ENCODE results near the gene FAM170B. TPM values are rescaled to one million over a fixed set of nuclear protein-coding genes. Genes with fewer than 3 reads are reported as not detected.

Gene FAM170B
- total and polyA plus RNA-seq, 2 of the 4 experiments (the other 2 are of a cell fraction) = not detected

- Histone ChIP-seq H3K4ac (ENCODE audit: low read depth, low read length) (0 out of 2 replicates have a peak overlapping the region, but pooled peaks have one; percentile 53), H3K18ac (ENCODE audit: low read depth, low read length) (no peak overlapping the region), H2AK9ac (replicated peaks; ENCODE audit: low read depth, low read length, poor library complexity) (no peak overlapping the region), H3K4me3 (ENCODE audit: insufficient read depth, low read depth, low read length) (no peak overlapping the region), H4K8ac (ENCODE audit: low read depth in 2 of 2, low read length in 2 of 2) (peak overlapping the region in 1 of 2 experiments; percentile 1; a peak in 1 of 4 replicates), H3K27ac (ENCODE audit: insufficient read depth, low read length) (no peak overlapping the region), H3K4me1 (ENCODE audit: control insufficient read depth, insufficient read depth, low read length) (peaks cover 10% of the 10 kb centered on the region), H3K14ac (replicated peaks; ENCODE audit: low read depth, low read length) (peak overlapping the region; percentile 23), H2BK15ac (ENCODE audit: low read depth, low read length) (peak overlapping the region; percentile 78; the same call in 2 of the 3 replicates), H3K9me3 (ENCODE audit: control insufficient read depth, insufficient read depth, low read length) (no peaks in the 10 kb centered on the region), H4K5ac (ENCODE audit: low read depth, low read length) (no peak overlapping the region), H3K9ac (ENCODE audit: low read depth, low read length) (no peak overlapping the region), H2AFZ (replicated peaks; ENCODE audit: low read length, poor library complexity) (no peak overlapping the region), H2BK120ac (ENCODE audit: low read depth, low read length) (0 out of 2 replicates have a peak overlapping the region, but pooled peaks have one; percentile 22), H3K79me1 (ENCODE audit: low read depth in 1 of 2, low read length in 2 of 2) (no peaks in the 10 kb centered on the region), H2BK5ac (ENCODE audit: low read depth, low read length, poor library complexity, severe bottlenecking) (no peak overlapping the region), H3K27me3 (ENCODE audit: control insufficient read depth, insufficient read depth, low read length) (no peaks in the 10 kb centered on the region), H2AK5ac (ENCODE audit: low read depth, low read length) (peak overlapping the region; percentile 7; the same call in 1 of the 2 replicates), H3K56ac (ENCODE audit: extremely low read depth, insufficient read depth, low read length) (no peak overlapping the region), H4K20me1 (ENCODE audit: insufficient read depth, low read length) (no peaks in the 10 kb centered on the region), H2BK20ac (ENCODE audit: low read depth, low read length) (peak overlapping the region; percentile 6; the same call in 1 of the 2 replicates), H3K36me3 (ENCODE audit: control insufficient read depth, insufficient read depth, low read length) (no peaks in the 10 kb centered on the region), H3K9me1 (ENCODE audit: insufficient read depth, low read length) (peaks cover 21% of the 10 kb centered on the region), H4K91ac (ENCODE audit: insufficient read depth, low read depth, low read length) (no peak overlapping the region), H3K4me2 (ENCODE audit: low read depth, low read length) (no peak overlapping the region), H3K23ac (ENCODE audit: low read depth, low read length) (no peak overlapping the region)
- no peak for DNase-seq
- in situ Hi-C loops (cut with MboI; ENCODE audit: low sequenced_read_pairs) (no loop called here), intact Hi-C loops (cut with micrococcal nuclease) (no loop called here), dilution Hi-C loops (cut with HindIII; ENCODE audit: low sequenced_read_pairs, unreplicated experiment) (no loop called here)
- POLR2A ChIA-PET (ENCODE audit: unreplicated experiment) = no interaction called here
- no peak for ATAC-seq (ENCODE audit: low read depth)
- whole genome bisulfite sequencing, 2 experiments (ENCODE audit: extremely low coverage in 2 of 2, insufficient read length in 1 of 2) = no CpG with 5 or more reads among the region's 3 CpGs
- no peak for TF ChIP-seq ELK1 (IDR thresholded peaks at IDR 0.05; ENCODE audit: borderline replicate concordance, low read depth, low read length)
- no peak for TF ChIP-seq NFE2L2 (IDR thresholded peaks at IDR 0.05; ENCODE audit: low read depth, low read length)
- TF ChIP-seq MXI1 (IDR thresholded peaks at IDR 0.05; ENCODE audit: borderline replicate concordance, low read depth, low read length) = no peak
- BruUV-seq (replicated peaks) = no TSS peak
- CTCF ChIA-PET = no interaction called here
Measured at GRCh38 chr10:49157229-49157628, 23.4 kb upstream of the FAM170B start.

All from IMR-90 (cell line).